Neural cell (in vitro differentiated cells): Measurements from ENCODE around the gene TBL1X. TPM values are rescaled to one million over a fixed set of nuclear protein-coding genes. Genes with fewer than 3 reads are reported as not detected.

ENCODE experiments used
- H2AFZ ChIP-seq: fragments of 200-600, 300-800 bp; sonication (generic), shearing (Covaris generic); 2 replicates; pipeline ENCODE4 v1.6.0; 2014; ENCODE audit warnings: low read depth, mild to moderate bottlenecking, antibody characterized with exemption, low read length, moderate library complexity
- H3F3A ChIP-seq: fragments of 200-600 bp; shearing (Covaris generic); 2 replicates; pipeline ENCODE4 v1.6.1; 2016; ENCODE audit warnings: mild to moderate bottlenecking, moderate library complexity, mixed read lengths, antibody characterized with exemption, low read length; ENCODE audit not compliant: insufficient read depth, poor library complexity, severe bottlenecking
- H3K27ac ChIP-seq: fragments of 200-600, 300-800 bp; sonication (generic), shearing (Covaris generic); 2 replicates; pipeline ENCODE4 v1.5.1; 2014; ENCODE audit warnings: mild to moderate bottlenecking, low read length, moderate library complexity
- H3K27me3 ChIP-seq: fragments of 300-800, 200-600 bp; sonication (generic), shearing (Covaris generic); 2 replicates; pipeline ENCODE4 v1.6.0; 2014; ENCODE audit warnings: mild to moderate bottlenecking, low read depth, low read length, moderate library complexity; ENCODE audit not compliant: insufficient read depth
- H3K36me3 ChIP-seq: fragments of 300-800, 200-600 bp; sonication (generic), shearing (Covaris generic); 2 replicates; pipeline ENCODE4 v1.5.1; 2014; ENCODE audit warnings: mild to moderate bottlenecking, antibody characterized with exemption, low read length, moderate library complexity; ENCODE audit not compliant: insufficient read depth
- H3K4me2 ChIP-seq: fragments of 300-800, 200-600 bp; sonication (generic), shearing (Covaris generic); 2 replicates; pipeline ENCODE4 v1.6.0; 2014; ENCODE audit warnings: mild to moderate bottlenecking, low read length
- H3K4me3 ChIP-seq: fragments of 300-800, 200-600 bp; sonication (generic), shearing (Covaris generic); 2 replicates; pipeline ENCODE4 v1.5.1; 2014; ENCODE audit warnings: mild to moderate bottlenecking, low read length, moderate library complexity
- H3K79me2 ChIP-seq: fragments of 200-600 bp; shearing (Covaris generic); replicated peaks from 2 replicates; pipeline ENCODE4 v1.6.0; 2014; ENCODE audit warnings: mild to moderate bottlenecking, low read length, moderate library complexity; ENCODE audit not compliant: insufficient read depth
- H3K9ac ChIP-seq: fragments of 300-800, 200-600 bp; sonication (generic), shearing (Covaris generic); 2 replicates; pipeline ENCODE4 v1.6.1; 2016; ENCODE audit warnings: mild to moderate bottlenecking, low read length, mixed read lengths
- H3K9me2 ChIP-seq: fragments of 200-600 bp; shearing (Covaris generic); 2 replicates; pipeline ENCODE4 v1.6.1; 2016; ENCODE audit warnings: mild to moderate bottlenecking, low read length, mixed read lengths; ENCODE audit not compliant: insufficient read depth
- H3K9me3 ChIP-seq: fragments of 200-600, 300-800 bp; sonication (generic), shearing (Covaris generic); 2 replicates; pipeline ENCODE4 v1.6.1; 2016; ENCODE audit warnings: mild to moderate bottlenecking, mixed run types, low read length, moderate library complexity, mixed read lengths
- H4K20me1 ChIP-seq: fragments of 200-600 bp; shearing (Covaris generic); 2 replicates; pipeline ENCODE4 v1.6.1; 2016; ENCODE audit warnings: mild to moderate bottlenecking, mixed run types; ENCODE audit not compliant: insufficient read depth
- CTCF ChIP-seq: fragments of 450-650 bp; IDR thresholded peaks from 2 replicates; pipeline ENCODE4 v1.5.1; 2014; ENCODE audit warnings: antibody characterized with exemption, mild to moderate bottlenecking, moderate library complexity; ENCODE audit not compliant: poor library complexity, severe bottlenecking
- EP300 ChIP-seq: fragments of 450-650 bp; conservative IDR thresholded peaks from 2 replicates; pipeline ENCODE4 v1.6.1; 2014; ENCODE audit warnings: antibody characterized with exemption, mild to moderate bottlenecking, moderate library complexity; ENCODE audit not compliant: poor library complexity, severe bottlenecking
- EZH2 ChIP-seq: fragments of 200-600, 300-800 bp; shearing (Covaris generic), sonication (generic); IDR thresholded peaks from 2 replicates; pipeline ENCODE4 v1.6.1; 2014; ENCODE audit warnings: antibody characterized with exemption, low read length, borderline replicate concordance, mild to moderate bottlenecking; ENCODE audit not compliant: insufficient read depth, poor library complexity, severe bottlenecking
- MXI1 ChIP-seq: fragments of 450-650 bp; conservative IDR thresholded peaks from 2 replicates; pipeline ENCODE4 v1.6.1; 2014; ENCODE audit warnings: antibody characterized with exemption, mild to moderate bottlenecking; ENCODE audit not compliant: poor library complexity, severe bottlenecking
- POLR2AphosphoS5 ChIP-seq: IDR thresholded peaks from 2 replicates; pipeline ENCODE4 v1.6.1; 2012
- RAD21 ChIP-seq: fragments of 450-650 bp; conservative IDR thresholded peaks from 2 replicates; pipeline ENCODE4 v1.6.1; 2014; ENCODE audit warnings: antibody characterized with exemption, mild to moderate bottlenecking, moderate library complexity
- REST ChIP-seq: IDR thresholded peaks from 2 replicates; pipeline ENCODE4 v1.6.1; 2012; ENCODE audit warnings: borderline replicate concordance
- SMC3 ChIP-seq: fragments of 450-650 bp; conservative IDR thresholded peaks from 2 replicates; pipeline ENCODE4 v1.6.1; 2014; ENCODE audit warnings: antibody characterized with exemption, mild to moderate bottlenecking, moderate library complexity; ENCODE audit not compliant: poor library complexity
- TAF1 ChIP-seq: IDR thresholded peaks from 2 replicates; pipeline ENCODE4 v1.6.1; 2012; ENCODE audit warnings: low read depth
- polyA plus RNA-seq: library from polyadenylated mRNA; depleted of rRNA; stranded (reverse); fragments of >200 nt; gene quantifications from 2 replicates; pipeline ENCODE4 v1.2.3, GENCODE V29; 2014

TBL1X gene
- polyA plus RNA-seq, 1 donor from 2014 or later: 2.2 TPM

DNA sequence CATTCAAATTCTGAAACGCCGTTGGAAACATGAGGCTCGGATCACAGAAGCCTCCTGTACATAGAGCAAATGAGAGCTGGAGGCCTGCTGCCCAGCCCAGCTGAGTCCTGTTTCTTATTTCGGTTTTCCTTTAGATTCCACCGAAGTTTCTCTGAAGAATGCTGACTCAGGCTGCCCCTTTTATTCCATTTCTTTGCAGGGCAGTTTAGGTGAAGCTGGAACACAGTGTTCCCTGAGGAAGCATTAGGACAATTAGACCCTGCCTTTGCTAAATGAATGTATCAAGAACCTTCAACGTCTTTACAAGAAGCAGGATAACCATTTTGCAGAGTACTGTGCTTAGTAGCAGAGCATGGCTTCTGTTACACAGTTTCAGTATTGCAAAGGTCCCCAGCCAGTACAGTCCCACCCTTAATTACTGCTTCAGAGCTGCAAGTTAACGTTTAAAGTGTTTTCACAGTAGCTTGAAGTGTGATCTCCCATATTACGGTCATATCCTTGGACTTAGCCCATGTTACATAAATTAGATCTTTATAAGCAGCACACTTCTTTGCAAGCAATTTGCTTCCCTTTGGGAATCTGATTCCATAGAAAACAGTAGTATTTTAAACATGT lies 117.0 kb downstream of the TBL1X start:
- Histone ChIP-seq H3K79me2 (no peaks in the 10 kb centered on the region), H3F3A (no peaks in the 10 kb centered on the region), H3K9me2 (no peaks in the 10 kb centered on the region), H2AFZ (no peak overlapping the region), H3K9ac (no peak overlapping the region), H3K27me3 (no peaks in the 10 kb centered on the region), H3K4me2 (no peak overlapping the region), H3K27ac (no peak overlapping the region), H3K4me3 (no peak overlapping the region), H3K36me3 (no peaks in the 10 kb centered on the region), H4K20me1 (no peaks in the 10 kb centered on the region), H3K9me3 (no peaks in the 10 kb centered on the region)
- no peak for TF ChIP-seq REST
- no peak for TF ChIP-seq TAF1

- no peak overlapping the region for H3K4me3 ChIP-seq
- H3K79me2 ChIP-seq: no peaks in the 10 kb centered on the region
- no peak overlapping the region for H3K9ac ChIP-seq
- no peaks in the 10 kb centered on the region for H4K20me1 ChIP-seq
- no peak for TF ChIP-seq REST
- H3K9me2 ChIP-seq: no peaks in the 10 kb centered on the region
- no peak overlapping the region for H2AFZ ChIP-seq
- H3K4me2 ChIP-seq: no peak overlapping the region
- H3K36me3 ChIP-seq: no peaks in the 10 kb centered on the region
- H3K9me3 ChIP-seq: no peaks in the 10 kb centered on the region
- no peak overlapping the region for H3K27ac ChIP-seq
- no peaks in the 10 kb centered on the region for H3K27me3 ChIP-seq
- H3F3A ChIP-seq: no peaks in the 10 kb centered on the region
Observed at GRCh38 chrX:9582956-9583355, 118.1 kb downstream of the TBL1X start.

GRCh38 chrX:9586992-9587392 lies 122.1 kb downstream of the TBL1X start:
- Histone ChIP-seq H3K9ac (no peak overlapping the region), H3K9me3 (no peaks in the 10 kb centered on the region), H4K20me1 (no peaks in the 10 kb centered on the region), H3K4me2 (no peak overlapping the region), H3K36me3 (no peaks in the 10 kb centered on the region), H3K4me3 (no peak overlapping the region), H3K9me2 (no peaks in the 10 kb centered on the region), H3K27me3 (no peaks in the 10 kb centered on the region), H2AFZ (no peak overlapping the region), H3F3A (no peaks in the 10 kb centered on the region), H3K79me2 (no peaks in the 10 kb centered on the region), H3K27ac (no peak overlapping the region)
- TF ChIP-seq TAF1: no peak
- TF ChIP-seq EZH2: no peak
- no peak for TF ChIP-seq POLR2AphosphoS5
- TF ChIP-seq EP300: no peak
- no peak for TF ChIP-seq MXI1
- no peak for TF ChIP-seq RAD21
- TF ChIP-seq CTCF: no peak
- TF ChIP-seq SMC3: no peak
- no peak for TF ChIP-seq REST
